Lower leg skin (tissue), 4 donors: ENCODE measurements around the gene ISG15. TPM values are rescaled to one million over a fixed set of nuclear protein-coding genes. Genes with fewer than 3 reads are reported as not detected.
"Not testable (repeated sequence)": the region's sequence is repeated elsewhere in the genome, so short reads cannot be mapped to it uniquely, and the experiment has no call there.

ENCODE experiments used
- DNase-seq, 2 donors: peaks; one replicate each; pipeline ENCODE4 v3.0.0-alpha.2; 2019; ENCODE audit warnings: low spot score in 2 of 2
- H3K4me3 ChIP-seq: fragments of 200-600 bp; sonication (generic); 2 replicates; pipeline ENCODE4 v1.5.1; 2017; ENCODE audit warnings: mild to moderate bottlenecking, low read depth; ENCODE audit not compliant: poor library complexity, severe bottlenecking
- POLR2A ChIP-seq, 2 donors: fragments of 450-650 bp; IDR thresholded peaks; one replicate each; pipeline ENCODE4 v1.6.1; 2016 to 2017; ENCODE audit warnings: antibody characterized with exemption in 2 of 2, mild to moderate bottlenecking in 1 of 2, moderate library complexity in 1 of 2
- WGBS, 2 donors: methylation state at CpG; one replicate each; pipeline ENCODE4 v1.1.5; 2018; 5-methylcytosine and 5-hydroxymethylcytosine counted together
- intact Hi-C: fragments of 100-400 bp; cut with DNase I; formaldehyde crosslinking; loops from one replicate; pipeline ENCODE4 v1.15.0; 2023; ENCODE audit warnings: low total_unique reads
- total RNA-seq, 4 donors: library from RNA; depleted of rRNA; stranded (reverse); fragments of >200 nt; gene quantifications; one replicate each; pipeline ENCODE4 v1.1.0, GENCODE V29; 2016
- TF ChIP-seq, protein P1 (sequence below), 3 donors: fragments of 450-650 bp; IDR thresholded peaks; one replicate each; pipeline ENCODE4 v1.5.1; 2016; ENCODE audit warnings: antibody characterized with exemption in 3 of 3, mild to moderate bottlenecking in 3 of 3, moderate library complexity in 2 of 3

ISG15 gene
- total RNA-seq, 4 donors from 2014 or later, result 3.6 to 12.9 (median 6.0) TPM

DNA sequence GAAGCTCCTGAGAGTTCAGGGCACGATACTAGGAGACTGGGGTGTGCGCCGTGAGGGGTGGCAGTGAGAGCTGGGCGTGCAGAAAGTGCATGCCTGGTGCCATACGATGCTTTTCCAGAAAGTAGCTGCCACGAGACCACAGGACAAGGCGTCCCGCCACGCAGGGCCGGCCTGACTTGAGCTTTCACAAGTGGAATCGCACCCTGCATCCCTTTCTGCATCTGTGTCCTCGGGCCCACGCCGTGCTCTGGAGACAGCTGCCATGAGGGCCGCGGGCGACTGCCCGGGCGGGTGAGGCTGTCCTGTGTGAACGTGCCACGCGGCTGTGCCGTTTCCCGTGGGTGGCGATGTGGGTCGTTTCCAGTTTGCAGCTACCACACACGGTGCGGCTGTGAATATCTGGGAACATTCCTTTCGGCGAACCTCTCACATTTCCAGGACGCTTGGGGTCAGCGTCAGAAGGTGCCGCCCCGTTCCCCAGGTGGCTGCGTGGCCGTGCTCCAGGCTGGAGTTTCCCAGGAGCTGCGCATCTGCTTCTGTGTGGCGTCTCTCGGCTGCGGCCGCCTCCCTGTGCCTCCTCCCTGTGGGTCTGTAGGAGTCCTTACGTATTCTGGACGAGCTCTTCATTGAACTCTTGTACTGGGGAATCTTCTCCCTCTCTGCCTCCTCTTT lies 30.4 kb upstream of the ISG15 start:
- TF ChIP-seq POLR2A (IDR thresholded peaks at IDR 0.05), result no peak
- TF ChIP-seq, protein P1, sequence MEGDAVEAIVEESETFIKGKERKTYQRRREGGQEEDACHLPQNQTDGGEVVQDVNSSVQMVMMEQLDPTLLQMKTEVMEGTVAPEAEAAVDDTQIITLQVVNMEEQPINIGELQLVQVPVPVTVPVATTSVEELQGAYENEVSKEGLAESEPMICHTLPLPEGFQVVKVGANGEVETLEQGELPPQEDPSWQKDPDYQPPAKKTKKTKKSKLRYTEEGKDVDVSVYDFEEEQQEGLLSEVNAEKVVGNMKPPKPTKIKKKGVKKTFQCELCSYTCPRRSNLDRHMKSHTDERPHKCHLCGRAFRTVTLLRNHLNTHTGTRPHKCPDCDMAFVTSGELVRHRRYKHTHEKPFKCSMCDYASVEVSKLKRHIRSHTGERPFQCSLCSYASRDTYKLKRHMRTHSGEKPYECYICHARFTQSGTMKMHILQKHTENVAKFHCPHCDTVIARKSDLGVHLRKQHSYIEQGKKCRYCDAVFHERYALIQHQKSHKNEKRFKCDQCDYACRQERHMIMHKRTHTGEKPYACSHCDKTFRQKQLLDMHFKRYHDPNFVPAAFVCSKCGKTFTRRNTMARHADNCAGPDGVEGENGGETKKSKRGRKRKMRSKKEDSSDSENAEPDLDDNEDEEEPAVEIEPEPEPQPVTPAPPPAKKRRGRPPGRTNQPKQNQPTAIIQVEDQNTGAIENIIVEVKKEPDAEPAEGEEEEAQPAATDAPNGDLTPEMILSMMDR (IDR thresholded peaks at IDR 0.05), result no peak
- DNase-seq, result no peak
- WGBS, 2 donors, result 49 to 72% methylated on average over 31 to 43 of the region's 43 CpGs
- intact Hi-C loops, result no loop called here
- no peak overlapping the region for H3K4me3 ChIP-seq

DNA sequence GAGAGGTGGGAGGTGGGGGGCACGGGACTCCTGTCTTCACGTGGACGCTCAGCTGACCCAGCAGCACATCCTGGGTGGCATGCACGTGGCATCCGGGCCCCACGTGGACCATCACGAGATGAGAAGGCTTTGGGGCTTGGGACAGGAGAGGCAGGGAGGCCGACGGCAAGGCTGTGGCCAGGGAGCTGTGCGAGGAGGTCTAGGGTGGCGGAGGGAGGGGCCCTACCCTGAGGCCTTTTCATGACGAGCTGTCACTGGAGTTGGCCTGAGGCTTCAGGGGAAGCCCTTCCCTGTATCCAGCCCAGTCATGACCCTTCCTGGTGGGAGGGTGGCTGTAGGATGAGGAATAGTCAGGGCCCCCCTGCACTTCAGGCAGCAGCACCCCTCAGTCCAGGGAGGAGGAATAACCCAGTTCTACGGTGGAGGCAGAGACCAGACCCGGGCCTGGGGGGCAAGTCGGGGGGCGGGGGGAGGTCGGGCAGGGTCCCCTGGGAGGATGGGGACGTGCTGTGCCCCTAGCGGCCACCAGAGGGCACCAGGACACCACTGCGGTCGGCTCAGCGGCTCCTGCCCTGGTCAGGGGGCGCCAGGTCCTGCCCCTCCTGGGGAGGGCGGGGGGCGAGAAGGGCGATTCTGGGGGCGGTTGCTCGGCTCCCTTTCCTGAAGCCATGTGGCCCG lies 29.4 kb upstream of the ISG15 start:
- intact Hi-C loops, result no loop called here
- DNase-seq, result no peak
- WGBS, 2 donors, result 16 to 29% methylated on average over 16 to 25 of the region's 29 CpGs
- TF ChIP-seq, protein P1 (IDR thresholded peaks at IDR 0.05), result no peak
- no peak for TF ChIP-seq POLR2A (IDR thresholded peaks at IDR 0.05)
- H3K4me3 ChIP-seq, result no peak overlapping the region

DNA sequence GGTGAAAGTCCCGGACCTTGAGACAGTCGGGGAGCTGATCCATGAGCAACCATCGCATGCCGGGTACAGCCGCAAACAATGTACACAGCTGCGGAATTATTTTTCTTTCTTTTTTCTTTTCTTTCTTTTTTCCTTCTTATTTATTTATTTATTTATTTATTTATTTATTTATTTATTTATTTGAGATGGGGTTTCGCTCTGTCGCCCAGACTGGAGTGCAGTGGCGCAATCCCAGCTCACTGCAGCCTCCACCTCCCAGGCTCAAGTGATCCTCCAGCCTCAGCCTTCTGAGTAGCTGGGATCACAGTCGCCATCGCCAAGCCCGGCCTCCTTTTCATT lies 28.9 kb upstream of the ISG15 start:
- 57 to 62% methylated on average over 12 of the region's 12 CpGs for WGBS, 2 donors
- H3K4me3 ChIP-seq, result no peak overlapping the region
- TF ChIP-seq POLR2A (IDR thresholded peaks at IDR 0.05), result no peak
- TF ChIP-seq, protein P1 (IDR thresholded peaks at IDR 0.05), result no peak
- intact Hi-C loops, result no loop called here
- DNase-seq, result no peak

DNA sequence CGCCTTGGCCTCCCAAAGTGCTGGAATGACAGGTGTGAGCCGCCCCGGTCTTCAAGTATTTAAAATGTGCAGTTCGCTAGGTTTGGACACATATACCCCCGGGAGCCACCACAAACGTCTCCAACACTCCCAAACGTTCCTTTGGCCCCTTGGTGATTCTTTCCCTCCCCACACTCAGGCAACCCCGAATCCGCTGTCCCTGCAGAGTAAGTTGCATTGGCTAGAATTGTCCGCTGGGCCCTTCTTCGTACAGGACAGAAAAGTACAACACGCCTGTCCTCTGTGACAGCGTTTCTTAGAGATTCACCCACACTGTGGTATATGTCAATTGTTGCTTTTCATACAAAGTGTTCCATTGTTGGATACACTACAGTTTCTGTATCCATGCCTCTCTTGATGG lies 28.2 kb upstream of the ISG15 start:
- no peak for TF ChIP-seq POLR2A (IDR thresholded peaks at IDR 0.05)
- TF ChIP-seq, protein P1 (IDR thresholded peaks at IDR 0.05), result no peak
- no peak for DNase-seq
- 75 to 81% methylated on average over 13 of the region's 13 CpGs for WGBS, 2 donors
- intact Hi-C loops, result loop anchor here (5.0 kb wide), 1 partner anchor 77 kb away; no protein-coding TSS in a partner anchor
- H3K4me3 ChIP-seq, result no peak overlapping the region

DNA sequence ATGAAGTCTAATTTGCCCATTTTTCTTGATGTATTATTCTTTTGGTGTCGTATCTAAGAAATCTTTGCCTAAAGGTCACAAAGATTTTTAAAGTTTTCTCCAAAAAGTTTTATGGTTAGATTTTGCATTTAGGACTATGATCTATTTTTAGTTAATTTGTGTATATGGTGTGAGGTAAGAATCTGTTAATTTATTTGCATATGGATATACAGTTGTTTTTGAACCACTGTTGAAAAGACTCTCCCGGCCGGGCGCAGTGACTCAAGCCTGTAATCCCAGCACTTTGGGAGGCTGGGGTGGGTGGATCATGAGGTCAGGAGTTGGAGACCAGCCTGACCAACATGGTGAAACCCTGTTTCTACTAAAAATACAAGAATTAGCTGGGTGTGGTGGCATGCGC lies 25.2 kb upstream of the ISG15 start:
- DNase-seq, H3K4me3 ChIP-seq: not testable (repeated sequence)
- intact Hi-C loops, result loop anchor here (5.0 kb wide), 1 partner anchor 74 kb away; no protein-coding TSS in a partner anchor
- WGBS, 2 donors, result 82 to 88% methylated on average over 5 of the region's 5 CpGs

DNA sequence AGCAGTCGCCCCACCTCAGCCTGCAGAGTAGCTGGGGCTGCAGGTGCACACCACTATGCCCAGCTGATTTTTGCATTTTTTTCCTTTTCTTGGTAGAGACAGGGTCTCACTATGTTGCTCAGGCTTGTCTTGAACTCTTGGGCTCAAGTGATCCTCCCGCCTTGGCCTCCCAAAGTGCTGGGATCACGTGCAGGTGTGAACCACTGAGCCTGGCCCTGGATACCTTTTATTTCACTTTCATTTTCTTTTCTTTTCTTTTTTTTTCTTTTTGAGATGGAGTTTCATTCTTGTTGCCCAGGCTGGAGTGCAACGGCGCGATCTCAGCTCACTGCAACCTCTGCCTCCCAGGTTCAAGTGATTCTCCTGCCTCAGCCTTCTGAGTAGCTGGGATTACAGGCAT lies 22.0 kb upstream of the ISG15 start:
- DNase-seq, intact Hi-C loops, H3K4me3 ChIP-seq: not testable (repeated sequence)
- WGBS, 2 donors, result 93 to 96% methylated on average over 6 of the region's 6 CpGs

DNA sequence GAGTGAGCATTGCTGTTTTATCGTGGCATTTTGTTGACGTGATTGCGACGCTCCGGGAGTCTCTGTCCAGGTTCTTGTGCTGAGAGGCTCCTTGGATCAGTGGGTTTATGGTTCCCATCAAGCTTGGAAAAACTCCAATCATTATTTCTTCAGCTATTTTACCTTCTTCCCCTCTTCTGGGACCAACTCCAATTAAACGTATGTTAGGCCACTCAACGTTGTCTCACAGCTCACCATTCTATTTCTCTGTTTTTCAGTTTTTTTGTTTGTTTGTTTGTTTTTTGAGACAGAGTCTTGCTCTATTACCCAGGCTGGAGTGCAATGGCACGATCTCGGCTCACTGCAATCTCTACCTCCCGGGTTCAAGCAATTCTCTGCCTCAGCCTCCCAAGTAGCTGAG lies 21.4 kb upstream of the ISG15 start:
- WGBS, 2 donors, result 94 to 97% methylated on average over 10 of the region's 10 CpGs
- intact Hi-C loops, result no loop called here
- no peak overlapping the region for H3K4me3 ChIP-seq
- TF ChIP-seq POLR2A (IDR thresholded peaks at IDR 0.05), result no peak
- TF ChIP-seq, protein P1 (IDR thresholded peaks at IDR 0.05), result no peak
- DNase-seq, result no peak
